ENCODE measurements around the gene TMEM145.

The TMEM145 gene

DNA sequence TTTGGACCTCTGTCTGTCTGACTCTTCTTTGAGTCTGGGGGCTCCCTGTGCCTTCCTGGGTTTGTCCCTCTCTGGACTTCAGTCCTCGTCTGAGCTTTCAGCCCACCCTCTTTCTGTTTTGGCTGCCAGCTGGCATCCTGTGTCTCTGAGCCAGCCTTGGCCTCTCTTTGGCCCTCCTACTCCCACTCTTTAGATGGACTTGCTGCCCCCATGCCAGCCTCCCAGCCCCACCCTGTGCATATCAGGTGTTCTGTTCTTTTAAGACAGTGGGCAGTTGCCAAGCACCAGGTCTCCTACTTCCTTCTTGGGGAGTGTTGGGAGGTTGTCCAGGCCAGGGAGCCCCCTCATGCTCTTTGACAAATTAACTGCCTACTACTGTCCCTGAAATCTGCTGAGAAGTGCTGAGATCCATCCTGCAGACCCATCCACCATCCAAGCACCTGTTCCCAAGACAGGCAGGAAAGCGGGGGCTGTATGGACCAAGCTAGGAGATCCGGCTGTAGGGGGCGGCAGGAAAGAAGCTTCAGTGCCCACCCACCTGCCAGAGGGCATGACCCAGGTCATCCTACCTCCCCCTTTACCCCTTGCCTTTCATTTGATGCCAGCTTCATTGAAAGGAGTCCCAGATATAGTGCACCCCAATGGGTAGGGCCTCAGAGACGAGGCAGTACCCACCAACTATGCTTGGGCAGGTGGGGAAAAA lies 34.5 kb upstream of the TMEM145 start:
- DNase-seq: no peak

DNA sequence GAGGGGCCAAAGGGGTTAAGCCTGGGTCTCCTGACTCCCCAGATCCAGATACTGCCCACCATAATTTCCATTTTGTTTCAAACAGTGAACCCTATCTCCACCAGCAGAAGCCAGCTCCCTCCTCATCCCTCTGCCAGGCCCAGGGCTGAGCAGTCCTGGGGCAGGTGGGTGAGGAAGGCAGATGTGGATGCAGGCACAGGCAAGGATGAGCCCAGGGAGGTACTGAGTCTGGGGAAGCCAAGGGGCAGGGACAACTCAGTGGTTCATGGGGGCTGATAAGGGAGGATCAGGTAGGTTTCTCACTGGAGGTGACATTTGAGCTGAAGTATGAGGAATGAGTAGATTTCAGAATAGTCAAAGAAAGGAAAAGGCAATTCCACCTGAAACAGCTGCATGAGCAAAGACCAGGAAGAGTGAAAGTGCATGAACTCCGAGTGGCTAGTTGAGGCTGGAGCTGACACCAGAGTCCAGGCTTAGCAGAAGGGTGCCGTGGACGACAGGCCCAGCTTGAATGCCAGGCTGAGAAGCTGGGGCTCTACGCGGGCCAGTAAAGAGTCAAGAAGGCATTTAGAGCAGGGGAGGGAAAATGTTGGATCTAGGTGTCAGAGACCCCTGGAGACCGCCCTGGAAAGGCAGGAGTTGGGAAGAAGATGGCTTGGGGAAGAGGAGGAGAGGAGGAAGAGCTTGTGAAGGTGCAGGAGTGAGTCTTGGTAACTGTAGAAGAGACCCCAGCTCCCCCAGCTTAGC lies 33.8 kb upstream of the TMEM145 start:
- DNase-seq: no peak

DNA sequence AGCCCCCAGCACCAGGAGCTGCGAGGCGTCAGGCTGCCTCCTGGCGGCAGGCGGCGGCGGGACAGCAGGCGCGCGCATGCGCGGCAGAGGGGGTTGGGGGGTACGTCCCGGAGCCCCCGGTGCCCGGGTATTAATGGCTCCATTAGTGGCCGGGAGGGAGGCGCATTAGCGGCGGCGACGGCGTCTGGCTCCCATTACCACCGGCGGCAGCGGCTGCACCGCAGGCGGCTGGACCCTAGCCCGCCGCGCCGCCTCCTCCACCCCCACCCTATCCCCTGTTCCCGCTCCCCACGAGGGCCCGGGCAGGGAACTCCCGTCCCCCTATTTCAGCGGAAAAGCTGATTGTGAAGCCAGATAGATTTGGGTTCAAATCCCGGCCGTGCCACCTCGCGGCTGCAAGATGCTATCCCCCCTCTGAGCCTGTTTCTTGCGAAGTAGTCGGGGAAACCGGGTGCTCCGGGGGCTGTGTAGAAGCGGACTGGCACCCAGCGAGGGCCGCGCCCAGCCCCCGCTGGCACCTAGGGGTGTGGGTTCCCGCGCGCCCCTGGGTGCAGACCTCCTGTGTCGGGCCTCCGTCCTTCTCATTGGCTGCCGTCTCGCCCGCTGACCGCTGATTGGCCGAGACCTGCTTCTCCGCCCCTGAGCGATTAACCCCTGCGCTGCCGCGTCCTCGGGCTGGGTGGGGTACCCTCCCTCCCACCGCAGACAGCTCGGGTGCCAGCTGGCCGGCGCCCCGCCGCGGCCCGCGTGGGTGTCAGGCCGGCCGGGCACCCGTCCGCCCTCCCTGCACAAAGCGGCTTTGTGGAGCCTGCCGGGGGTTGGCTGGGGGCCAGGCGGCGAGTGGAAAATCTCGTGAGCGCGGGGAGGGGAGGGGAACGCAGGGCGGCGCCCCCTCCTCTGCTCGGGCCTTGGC lies 33.0 kb upstream of the TMEM145 start:
- DNase-seq: peak; percentile 83

DNA sequence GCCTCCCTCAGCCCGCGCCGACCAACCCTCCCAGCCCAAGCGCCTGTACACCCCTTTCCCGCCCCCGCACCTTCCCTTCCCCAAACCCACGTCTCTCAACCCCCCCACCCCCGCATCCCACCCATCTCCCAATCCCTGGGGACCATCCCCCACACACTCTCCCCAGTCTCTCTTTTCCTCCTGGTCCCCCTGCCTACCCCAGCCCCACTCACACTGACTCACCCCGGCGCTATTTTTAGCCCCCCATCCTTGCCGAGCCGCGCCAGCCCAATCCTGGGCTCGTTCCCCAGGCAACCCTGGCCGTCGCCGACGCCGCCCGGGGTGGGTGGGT lies 32.3 kb upstream of the TMEM145 start:
- no peak for DNase-seq

DNA sequence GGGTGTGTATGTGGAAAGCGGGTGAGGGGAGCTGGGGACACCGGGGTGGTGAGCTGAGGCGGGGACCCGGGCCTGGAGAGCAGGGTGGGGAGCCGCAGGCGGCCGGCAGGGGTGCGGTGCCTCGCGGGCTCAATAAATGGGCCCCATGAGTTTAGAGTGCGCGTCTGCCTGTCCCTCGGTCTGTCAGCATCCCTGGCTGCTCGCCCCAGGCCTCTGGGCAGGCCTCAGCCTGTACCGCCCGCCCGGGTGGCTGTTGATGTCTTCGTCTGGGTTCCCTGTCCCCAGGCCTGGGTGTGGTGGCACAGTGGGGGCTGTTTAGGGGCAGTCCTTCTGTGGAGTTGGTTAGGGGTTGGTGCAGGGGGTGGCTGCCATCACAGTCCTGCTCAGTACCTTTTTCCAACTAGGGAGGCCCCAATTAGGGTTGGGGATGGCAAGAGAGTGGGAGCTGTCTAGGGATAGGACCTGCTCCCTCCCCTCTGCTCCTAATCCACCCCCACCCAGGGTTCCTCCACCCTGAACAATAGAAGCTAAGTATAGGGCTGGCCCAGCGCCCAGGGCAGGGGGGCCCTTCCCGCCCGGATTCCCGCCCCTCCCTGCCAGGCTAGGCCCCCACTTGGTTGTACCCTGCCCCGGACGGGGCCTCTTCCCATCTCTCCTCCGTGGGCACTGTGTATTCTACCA lies 31.8 kb upstream of the TMEM145 start:
- no peak for DNase-seq

DNA sequence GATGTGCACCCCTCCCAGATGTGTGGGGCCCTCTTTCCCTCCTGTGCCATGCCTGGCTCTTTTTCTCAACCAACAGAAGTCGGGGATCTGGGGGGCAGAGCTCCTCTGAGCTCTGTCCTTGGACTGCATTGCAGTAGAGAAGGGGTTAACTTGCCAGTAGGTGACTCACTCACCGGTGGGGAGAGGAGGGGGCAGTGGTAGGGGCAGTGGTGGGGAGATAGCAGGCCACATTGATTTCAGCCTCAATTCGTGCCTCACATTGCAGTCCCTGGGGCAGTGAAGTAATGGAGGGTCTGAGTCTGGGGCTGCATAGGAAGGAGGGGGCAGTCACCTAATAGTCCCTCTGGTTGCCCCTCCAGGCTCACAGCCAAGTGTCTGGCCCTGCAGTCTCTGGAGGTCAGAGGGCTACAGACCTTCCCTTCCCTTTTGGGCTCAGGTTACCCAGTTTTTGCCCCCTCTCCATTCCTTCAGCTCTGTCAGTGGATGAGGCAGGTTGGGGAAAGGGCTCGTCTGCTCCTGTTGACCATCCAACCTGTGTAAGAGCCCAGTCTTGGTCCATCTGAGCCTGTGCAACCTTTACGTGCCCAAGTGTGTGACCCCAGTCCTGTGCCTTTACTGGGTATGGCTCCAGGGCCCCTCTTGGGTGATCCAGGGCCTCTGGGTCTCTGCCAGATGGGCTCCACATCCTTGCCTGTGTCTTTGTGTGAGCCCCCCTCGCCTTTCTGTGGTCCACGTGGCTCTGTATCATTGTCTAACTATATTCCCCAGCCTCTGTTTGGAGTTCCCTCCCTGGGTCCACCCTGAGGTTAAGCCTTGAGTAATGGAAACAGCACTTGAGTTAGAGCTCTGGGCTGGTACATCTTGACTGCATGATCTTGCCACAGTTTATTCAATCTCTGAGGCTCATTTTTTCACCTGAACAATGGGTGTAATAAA lies 31.0 kb upstream of the TMEM145 start:
- no peak for DNase-seq

DNA sequence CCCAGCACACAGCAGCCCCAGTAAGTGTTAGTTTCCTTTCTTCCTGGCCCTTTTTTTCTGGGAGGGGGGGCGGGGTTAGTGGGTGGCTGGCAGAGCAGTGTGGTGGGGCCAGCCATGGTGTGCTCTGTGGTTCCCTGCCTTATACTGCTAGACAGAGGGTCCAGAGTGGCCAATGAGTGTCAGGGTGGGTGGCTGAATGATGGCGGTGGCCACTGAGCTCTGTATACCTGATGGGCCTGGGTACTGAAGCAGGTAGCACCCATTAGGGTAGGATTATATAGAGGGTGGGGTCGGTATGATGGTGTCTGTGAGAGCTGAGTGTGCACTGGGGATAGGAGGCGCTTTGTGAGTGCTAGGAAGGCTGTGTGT lies 30.3 kb upstream of the TMEM145 start:
- DNase-seq: no peak

DNA sequence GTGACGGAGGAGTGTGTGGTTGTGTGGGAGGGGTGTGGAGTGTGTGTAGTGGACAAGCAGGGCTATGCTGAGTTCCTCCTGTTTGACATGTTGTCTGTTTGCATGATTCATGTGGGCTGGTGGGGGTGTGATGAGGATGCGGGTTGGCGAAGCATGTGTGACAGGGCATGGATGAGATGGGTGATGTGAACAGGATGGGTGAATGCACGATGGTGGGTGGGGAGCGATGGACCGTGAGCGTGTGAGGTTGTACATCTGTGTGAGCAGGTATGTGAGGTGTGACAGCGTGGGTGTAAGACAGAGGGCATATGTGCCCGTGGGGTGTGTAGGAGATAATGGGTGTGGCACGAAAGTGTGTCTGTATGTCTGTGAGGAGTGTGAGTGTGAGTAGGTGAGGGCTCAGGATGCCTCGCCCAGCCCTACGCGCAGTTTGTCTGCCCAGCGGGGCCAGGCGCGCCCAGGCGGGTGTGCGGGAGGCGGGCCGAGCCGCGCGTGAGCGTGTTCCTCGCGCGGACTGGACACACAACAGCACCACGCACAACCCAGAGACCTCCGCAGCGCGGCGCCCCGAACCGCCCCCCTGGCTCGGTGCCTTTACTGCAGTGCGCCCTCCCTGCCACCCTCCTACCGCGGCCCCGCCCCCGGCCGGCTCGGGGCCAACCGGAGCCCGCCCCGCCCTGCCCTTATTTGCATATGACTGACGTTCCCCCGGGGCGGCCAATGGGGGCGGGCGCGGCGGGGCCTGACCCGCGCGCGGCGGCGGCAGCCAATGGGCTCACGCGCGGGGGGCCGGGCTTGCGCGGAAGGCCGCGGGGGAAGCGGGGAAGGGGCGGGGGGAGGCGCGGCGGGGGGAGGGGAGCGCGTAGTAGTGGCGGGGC lies 29.7 kb upstream of the TMEM145 start:
- DNase-seq: peak; percentile 94

DNA sequence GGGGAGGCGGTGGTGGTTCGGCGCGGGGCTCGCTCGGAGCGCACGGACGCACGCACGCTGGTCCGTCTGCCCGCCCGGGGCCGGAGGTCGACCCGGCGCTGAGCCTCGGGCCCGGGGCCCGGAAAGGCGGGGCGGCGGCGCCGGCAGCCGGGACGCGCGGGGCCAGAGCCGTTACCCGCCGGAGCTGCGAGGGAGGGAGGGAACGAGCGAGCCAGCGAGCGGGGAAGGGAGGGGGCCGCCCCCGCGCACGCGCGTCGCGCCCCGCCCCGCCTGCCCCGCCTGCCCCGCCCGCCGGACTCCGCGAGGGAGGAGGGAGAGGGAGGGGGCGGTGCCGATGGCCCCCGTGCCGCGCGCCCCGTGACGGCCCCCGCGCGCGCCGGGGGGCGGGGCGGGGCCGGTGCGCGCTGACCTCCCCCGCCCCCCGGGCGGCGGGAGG lies 29.0 kb upstream of the TMEM145 start:
- peak; percentile 77 for DNase-seq

DNA sequence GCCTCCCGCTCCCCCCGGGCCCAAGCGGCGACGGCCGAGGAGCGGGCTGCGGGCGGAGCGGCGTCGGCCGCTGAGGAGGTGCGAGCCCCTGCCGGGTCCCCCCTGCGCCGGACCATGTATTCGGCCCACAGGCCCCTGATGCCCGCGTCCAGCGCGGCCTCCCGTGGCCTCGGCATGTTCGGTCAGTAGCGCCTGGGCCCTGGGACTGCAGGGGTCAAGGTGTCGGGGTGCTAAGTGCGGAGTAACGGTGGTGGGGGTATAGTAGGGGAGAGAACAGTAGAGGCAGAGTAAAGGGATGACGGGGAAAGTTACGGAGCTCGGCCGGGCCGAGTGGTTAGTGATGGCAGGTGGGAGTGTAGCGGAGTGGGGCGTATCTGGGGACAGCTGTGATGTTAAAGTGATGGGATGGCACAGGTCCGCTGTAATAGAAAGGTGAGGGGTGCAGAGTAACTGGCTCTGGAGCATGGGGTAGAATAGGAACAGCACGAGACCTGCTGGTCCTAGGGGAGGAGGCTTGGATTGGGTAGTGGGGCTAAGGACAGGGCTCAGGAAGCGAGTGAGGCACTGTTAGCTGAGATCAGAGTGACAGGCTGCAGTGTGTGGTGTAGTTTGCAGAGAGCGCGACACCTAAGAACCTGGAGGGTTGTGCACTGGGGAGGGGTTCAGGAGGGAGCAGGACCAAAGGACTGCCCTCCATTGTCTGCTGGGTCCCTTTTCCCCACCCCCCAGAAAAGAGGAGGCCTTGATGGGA lies 28.3 kb upstream of the TMEM145 start:
- no peak for DNase-seq

DNA sequence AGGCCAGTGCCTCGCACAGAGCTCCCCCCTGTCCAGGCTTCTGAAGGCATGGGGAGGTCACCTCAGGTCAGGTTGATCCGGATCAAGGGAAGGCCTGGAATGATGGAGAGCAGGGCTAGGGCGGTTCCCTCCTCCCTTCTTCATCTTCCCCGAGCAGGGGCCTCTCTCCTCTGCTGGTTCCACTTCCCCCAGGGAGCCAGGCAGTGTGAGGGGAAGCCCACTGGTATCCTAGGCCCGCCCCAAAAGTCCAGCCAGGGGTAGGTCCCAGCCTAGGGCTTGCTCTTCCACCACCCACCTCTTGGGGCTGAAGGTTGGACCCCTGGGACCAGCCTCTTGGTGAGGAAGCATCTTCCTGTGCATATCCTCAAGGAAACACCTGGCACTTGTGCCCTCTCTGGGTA lies 27.6 kb upstream of the TMEM145 start:
- no peak for DNase-seq

DNA sequence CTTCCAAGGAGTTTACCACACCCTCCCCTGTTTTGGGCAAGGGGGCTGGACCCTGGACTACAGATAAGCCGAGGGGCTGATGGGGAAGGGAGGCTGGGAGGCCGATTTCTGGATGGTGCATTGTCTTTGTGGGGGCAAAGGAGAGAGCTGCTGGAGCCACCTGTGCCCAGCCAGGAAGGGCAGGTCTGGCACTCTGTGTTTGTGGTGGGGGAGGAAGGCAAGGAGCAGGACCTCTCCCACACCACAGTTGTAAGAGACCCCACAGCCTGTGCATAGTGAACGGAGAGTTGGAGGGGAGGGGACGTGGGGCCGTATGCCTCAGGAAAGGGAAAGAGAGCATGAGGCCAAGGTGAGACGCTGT lies 27.1 kb upstream of the TMEM145 start:
- no peak for DNase-seq

DNA sequence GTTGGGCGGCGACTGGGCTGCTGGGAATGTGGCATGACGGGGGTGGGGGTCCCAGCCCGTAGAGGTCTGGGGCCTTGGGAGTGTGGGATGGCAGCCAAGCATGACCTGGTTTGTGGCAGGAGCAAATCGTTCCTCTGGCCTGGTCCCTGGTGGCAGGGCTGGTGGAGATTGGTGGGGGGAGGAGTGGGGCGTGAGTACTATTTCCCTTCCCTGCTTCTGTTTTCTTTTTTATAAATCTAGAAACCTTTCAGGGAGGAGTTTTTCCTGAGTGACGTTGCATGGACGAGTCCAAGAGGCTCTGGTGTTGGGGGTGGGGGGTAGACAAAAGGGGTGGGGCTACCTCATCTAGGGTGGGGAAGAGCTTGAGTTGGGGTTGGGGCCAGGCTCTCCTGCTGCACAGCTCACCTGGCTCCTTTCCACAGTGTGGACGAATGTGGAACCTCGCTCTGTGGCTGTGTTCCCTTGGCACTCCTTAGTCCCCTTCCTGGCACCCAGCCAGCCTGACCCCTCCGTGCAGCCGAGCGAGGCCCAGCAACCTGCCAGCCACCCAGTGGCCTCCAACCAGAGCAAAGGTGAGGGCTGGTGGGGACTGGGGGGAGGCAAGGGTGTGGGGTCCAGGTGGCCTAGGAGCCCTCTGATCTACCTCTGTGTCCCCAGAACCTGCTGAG lies 26.6 kb upstream of the TMEM145 start:
- no peak for DNase-seq

DNA sequence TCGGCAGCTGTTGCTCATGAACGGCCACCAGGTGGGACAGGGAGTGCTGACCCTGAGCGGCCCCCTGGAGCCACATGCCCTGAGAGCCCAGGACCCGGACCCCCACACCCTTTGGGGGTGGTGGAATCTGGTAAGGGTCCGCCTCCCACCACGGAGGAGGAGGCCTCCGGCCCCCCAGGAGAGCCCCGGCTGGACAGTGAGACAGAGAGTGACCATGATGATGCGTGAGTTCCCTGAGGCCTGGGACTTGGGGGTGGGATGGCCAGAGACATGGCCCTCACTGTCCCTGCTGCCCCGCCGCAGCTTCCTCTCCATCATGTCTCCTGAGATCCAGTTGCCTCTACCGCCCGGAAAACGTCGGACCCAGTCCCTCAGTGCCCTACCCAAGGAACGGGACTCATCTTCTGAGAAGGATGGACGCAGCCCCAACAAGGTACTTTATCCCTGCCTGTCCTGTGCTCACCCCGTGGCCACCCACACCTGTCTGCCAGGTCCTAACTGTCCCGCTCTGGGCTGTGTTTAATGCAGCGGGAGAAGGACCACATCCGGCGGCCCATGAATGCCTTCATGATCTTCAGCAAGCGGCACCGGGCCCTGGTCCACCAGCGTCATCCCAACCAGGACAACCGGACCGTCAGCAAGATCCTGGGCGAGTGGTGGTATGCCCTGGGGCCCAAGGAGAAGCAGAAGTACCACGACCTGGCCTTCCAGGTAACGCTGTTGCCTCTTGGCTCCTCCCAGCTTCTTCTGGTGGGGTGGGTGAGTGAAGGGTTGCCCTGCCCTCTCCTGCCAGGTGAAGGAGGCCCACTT lies 25.9 kb upstream of the TMEM145 start:
- DNase-seq: no peak

DNA sequence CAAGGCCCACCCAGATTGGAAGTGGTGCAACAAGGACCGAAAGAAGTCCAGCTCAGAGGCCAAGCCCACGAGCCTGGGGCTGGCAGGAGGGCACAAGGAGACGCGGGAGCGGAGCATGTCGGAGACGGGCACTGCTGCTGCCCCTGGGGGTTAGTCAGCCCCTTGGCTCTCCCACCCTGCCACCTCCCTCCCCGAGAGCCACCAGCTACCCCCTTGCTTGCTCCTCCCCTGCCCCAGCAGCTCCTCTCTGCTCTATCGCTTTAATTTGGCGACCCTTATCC lies 25.3 kb upstream of the TMEM145 start:
- no peak for DNase-seq

DNA sequence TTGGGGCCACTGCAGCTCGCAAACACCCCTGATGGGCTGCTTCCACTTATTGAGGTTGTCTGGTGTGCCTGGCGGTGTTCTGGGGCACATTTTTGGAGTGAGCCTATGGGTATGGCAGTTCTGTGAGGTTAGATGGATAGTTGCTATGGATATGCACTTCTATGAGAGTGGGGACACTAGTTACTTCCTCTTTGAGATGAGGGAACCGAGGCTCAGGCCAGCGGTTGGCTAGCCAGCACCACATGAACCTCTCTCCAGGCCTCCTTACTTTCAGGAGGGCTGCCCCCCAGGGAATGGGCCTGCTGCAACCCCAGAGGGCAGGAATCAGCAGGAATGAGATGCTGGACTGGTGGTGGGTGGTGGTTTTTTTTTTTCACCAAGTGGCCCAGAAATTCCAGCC lies 24.7 kb upstream of the TMEM145 start:
- DNase-seq: no peak

DNA sequence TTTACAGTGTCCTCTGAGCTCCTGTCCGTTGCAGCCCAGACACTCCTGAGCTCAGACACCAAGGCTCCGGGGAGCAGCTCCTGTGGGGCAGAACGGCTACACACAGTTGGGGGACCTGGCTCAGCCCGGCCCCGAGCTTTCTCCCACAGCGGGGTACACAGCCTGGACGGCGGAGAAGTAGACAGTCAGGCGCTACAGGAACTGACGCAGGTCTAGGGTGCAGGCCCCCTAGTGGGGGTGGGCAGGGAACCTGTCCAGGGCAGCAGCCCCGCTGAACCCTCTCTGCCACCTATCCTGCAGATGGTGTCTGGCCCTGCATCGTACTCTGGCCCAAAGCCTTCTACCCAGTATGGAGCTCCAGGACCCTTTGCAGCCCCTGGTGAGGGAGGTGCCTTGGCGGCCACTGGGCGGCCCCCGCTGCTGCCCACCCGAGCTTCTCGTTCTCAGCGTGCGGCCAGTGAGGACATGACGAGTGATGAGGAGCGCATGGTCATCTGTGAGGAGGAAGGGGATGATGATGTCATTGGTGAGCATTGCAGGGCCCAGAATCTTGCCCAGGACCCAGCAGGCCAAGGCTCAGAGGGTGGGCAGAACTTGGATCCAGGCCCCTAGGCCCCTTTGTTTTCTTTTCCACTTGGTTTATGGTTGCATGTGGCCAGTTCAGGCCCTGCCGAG lies 24.1 kb upstream of the TMEM145 start:
- no peak for DNase-seq

DNA sequence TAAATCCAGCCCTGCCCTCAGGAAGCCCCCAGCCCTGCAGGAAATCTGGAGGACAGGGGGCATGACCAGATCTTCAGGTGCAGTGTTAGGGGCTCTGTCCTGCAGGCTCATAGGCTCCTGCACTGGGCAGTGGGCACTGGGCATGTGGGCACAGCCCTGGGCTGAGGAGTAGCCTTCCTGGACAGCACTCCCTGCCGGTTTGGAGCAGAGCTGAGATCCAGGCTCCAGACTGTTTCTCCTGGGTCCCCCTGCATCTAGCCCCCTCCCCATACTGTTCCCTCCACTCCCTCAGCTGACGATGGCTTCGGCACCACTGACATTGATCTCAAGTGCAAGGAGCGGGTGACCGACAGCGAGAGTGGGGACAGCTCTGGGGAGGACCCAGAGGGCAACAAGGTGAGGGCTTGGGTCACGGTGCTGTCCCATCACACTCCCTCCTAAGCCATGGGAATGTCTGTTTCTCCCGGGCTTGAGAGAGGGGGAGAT lies 23.5 kb upstream of the TMEM145 start:
- no peak for DNase-seq

Data from effector CD4-positive, alpha-beta T cell (primary cell).